H1 (cell line): ENCODE measurements around the gene PPP1R7. TPM values are rescaled to one million over a fixed set of nuclear protein-coding genes. Genes with fewer than 3 reads are reported as not detected.

Experiments
- CTCF ChIA-PET: fragments of 300-600 bp; sonication (Branson Sonifier 250); formaldehyde crosslinking; loops from one replicate; lab custom pipeline; 2021; ENCODE audit not compliant: partially characterized antibody; lab: Charles Lee
- POLR2A ChIA-PET: fragments of 300-600 bp; sonication (Branson Sonifier 250); formaldehyde crosslinking; loops from one replicate; lab custom pipeline; 2021; ENCODE audit warnings: inconsistent platforms; ENCODE audit not compliant: partially characterized antibody; lab: Charles Lee
- DNase-seq, 2 experiments: peaks; one replicate each; pipeline versions ENCODE4 v3.0.0 to v3.0.0-alpha.2; 2010 to 2022; ENCODE audit warnings: low spot score in 2 of 2, low read depth in 1 of 2, mixed read lengths in 1 of 2
- FAIRE-seq: peaks from 2 replicates; lab custom pipeline; 2011; peaks lifted over from hg19 to GRCh38; lab: Jason Lieb, UNC
- H2AFZ ChIP-seq: 2 replicates; pipeline ENCODE4 v1.8.1; 2012; ENCODE audit warnings: low read length, inconsistent platforms
- H2AK5ac ChIP-seq: 2 replicates; pipeline ENCODE4 v1.6.1; 2013; ENCODE audit warnings: low read depth, low read length
- H2BK120ac ChIP-seq: replicated peaks from 2 replicates; pipeline ENCODE3; 2013; ENCODE audit warnings: low read depth, low read length, inconsistent platforms
- H2BK12ac ChIP-seq: 2 replicates; pipeline ENCODE4 v1.6.1; 2013; ENCODE audit warnings: low read depth, low read length
- H2BK15ac ChIP-seq: 2 replicates; pipeline ENCODE4 v1.6.1; 2013; ENCODE audit warnings: low read length
- H2BK20ac ChIP-seq: 2 replicates; pipeline ENCODE4 v1.6.1; 2013; ENCODE audit warnings: low read length
- H2BK5ac ChIP-seq: 2 replicates; pipeline ENCODE4 v1.6.1; 2013; ENCODE audit warnings: low read depth, low read length
- H3K14ac ChIP-seq: 2 replicates; pipeline ENCODE4 v1.6.1; 2013; ENCODE audit warnings: inconsistent platforms; ENCODE audit not compliant: insufficient read length
- H3K18ac ChIP-seq: 2 replicates; pipeline ENCODE4 v1.6.1; 2013; ENCODE audit warnings: low read length; ENCODE audit errors: extremely low read depth
- H3K23ac ChIP-seq: 2 replicates; pipeline ENCODE4 v1.6.1; 2013; ENCODE audit warnings: inconsistent platforms; ENCODE audit not compliant: insufficient read length
- H3K23me2 ChIP-seq: 2 replicates; pipeline ENCODE4 v1.6.1; 2013; ENCODE audit warnings: low read depth, low read length
- H3K27ac ChIP-seq: 2 replicates; pipeline ENCODE4 v1.6.1; 2011; ENCODE audit warnings: low read depth, low read length, inconsistent platforms
- H3K27me3 ChIP-seq, 4 experiments: replicated peaks in 1 of 4; 1 replicate in 1 of 4; 2 replicates in 3 of 4; pipeline versions ENCODE4 v1.6.1 to v1.8.1; 2011 to 2013; ENCODE audit warnings: low read length in 3 of 4, mild to moderate bottlenecking in 3 of 4, inconsistent platforms in 2 of 4, mixed read lengths in 2 of 4, moderate library complexity in 1 of 4; ENCODE audit not compliant: control insufficient read depth in 3 of 4, insufficient read depth in 3 of 4; ENCODE audit errors: extremely low read depth in 1 of 4
- H3K36me3 ChIP-seq, 4 experiments: 2 replicates each; pipeline versions ENCODE4 v1.6.1 to v1.8.1; 2011 to 2013; ENCODE audit warnings: mild to moderate bottlenecking in 4 of 4, low read length in 3 of 4, moderate library complexity in 2 of 4, control low read depth in 1 of 4, inconsistent platforms in 1 of 4; ENCODE audit not compliant: insufficient read depth in 4 of 4, control insufficient read depth in 2 of 4
- H3K4ac ChIP-seq: replicated peaks from 2 replicates; pipeline ENCODE3; 2013; ENCODE audit warnings: low read length, low read depth, mixed read lengths, inconsistent platforms; ENCODE audit not compliant: insufficient read length
- H3K4me1 ChIP-seq, 4 experiments: replicated peaks in 1 of 4; 1 replicate in 1 of 4; 2 replicates in 3 of 4; pipeline versions ENCODE4 v1.6.1 to v1.8.1; 2011 to 2013; ENCODE audit warnings: low read length in 3 of 4, inconsistent platforms in 2 of 4, mixed read lengths in 1 of 4; ENCODE audit not compliant: insufficient read depth in 4 of 4, control insufficient read depth in 3 of 4
- H3K4me2 ChIP-seq, 2 experiments: 2 replicates each; pipeline versions ENCODE4 v1.6.1 to v1.8.1; 2011 to 2013; ENCODE audit warnings: low read depth in 2 of 2, low read length in 2 of 2, control low read depth in 1 of 2, inconsistent platforms in 1 of 2, mild to moderate bottlenecking in 1 of 2; ENCODE audit not compliant: insufficient read depth in 1 of 2
- H3K4me3 ChIP-seq, 4 experiments: fragments of 200-600, 300-600 bp in 1 of 4; sonication (generic), shearing (Covaris generic), sonication (Bioruptor Twin) in 1 of 4; 2 replicates each; pipeline versions ENCODE4 v1.5.1 to v1.8.1; 2011 to 2016; ENCODE audit warnings: low read length in 4 of 4, low read depth in 3 of 4, control low read depth in 2 of 4, inconsistent platforms in 2 of 4, mild to moderate bottlenecking in 2 of 4, mixed read lengths in 1 of 4, moderate library complexity in 1 of 4; ENCODE audit not compliant: insufficient read depth in 2 of 4; ENCODE audit errors: extremely low read depth in 1 of 4
- H3K56ac ChIP-seq: replicated peaks from 2 replicates; pipeline ENCODE3; 2013; ENCODE audit warnings: low read depth, mild to moderate bottlenecking, mixed read lengths, low read length, inconsistent platforms; ENCODE audit not compliant: insufficient read length
- H3K79me1 ChIP-seq: 2 replicates; pipeline ENCODE4 v1.6.1; 2013; ENCODE audit warnings: low read depth, low read length, control low read depth
- H3K79me2 ChIP-seq, 2 experiments: 2 replicates each; pipeline versions ENCODE4 v1.6.1 to v1.8.1; 2012 to 2013; ENCODE audit warnings: low read length in 2 of 2, mild to moderate bottlenecking in 2 of 2, inconsistent platforms in 1 of 2; ENCODE audit not compliant: insufficient read depth in 2 of 2, control insufficient read depth in 1 of 2
- H3K9ac ChIP-seq, 4 experiments: replicated peaks in 1 of 4; 1 replicate in 1 of 4; 2 replicates in 3 of 4; pipeline versions ENCODE4 v1.6.1 to v1.8.1; 2011 to 2013; ENCODE audit warnings: low read depth in 3 of 4, low read length in 3 of 4, control low read depth in 2 of 4, mild to moderate bottlenecking in 2 of 4, moderate library complexity in 2 of 4, inconsistent platforms in 1 of 4; ENCODE audit errors: extremely low read depth in 1 of 4
- H3K9me3 ChIP-seq, 2 experiments: 2 replicates each; pipeline versions ENCODE4 v1.6.1 to v1.8.1; 2012 to 2013; ENCODE audit warnings: mild to moderate bottlenecking in 2 of 2, moderate library complexity in 2 of 2, control low read depth in 1 of 2, inconsistent platforms in 1 of 2, low read depth in 1 of 2, low read length in 1 of 2, mixed read lengths in 1 of 2; ENCODE audit not compliant: insufficient read depth in 2 of 2
- H4K20me1 ChIP-seq, 2 experiments: replicated peaks in 1 of 2; 2 replicates each; pipeline versions ENCODE3 to v1.8.1; 2011 to 2013; ENCODE audit warnings: inconsistent platforms in 2 of 2, low read length in 2 of 2, mild to moderate bottlenecking in 1 of 2; ENCODE audit not compliant: insufficient read depth in 2 of 2, control insufficient read depth in 1 of 2
- H4K5ac ChIP-seq: 2 replicates; pipeline ENCODE4 v1.6.1; 2013; ENCODE audit warnings: low read length, low read depth, mixed read lengths, inconsistent platforms; ENCODE audit not compliant: insufficient read length
- H4K8ac ChIP-seq: 2 replicates; pipeline ENCODE4 v1.8.0; 2013; ENCODE audit warnings: mild to moderate bottlenecking, moderate library complexity, low read length, inconsistent platforms; ENCODE audit not compliant: insufficient read depth; ENCODE audit errors: extremely low read depth
- H4K91ac ChIP-seq: replicated peaks from 2 replicates; pipeline ENCODE3; 2013; ENCODE audit warnings: low read length, mixed read lengths, inconsistent platforms; ENCODE audit not compliant: insufficient read length
- CHD1 ChIP-seq: IDR thresholded peaks from 2 replicates; pipeline ENCODE4 v1.6.1; 2012; ENCODE audit warnings: low read depth, low read length, improper control_type of control experiment
- EGR1 ChIP-seq: IDR thresholded peaks from 2 replicates; pipeline ENCODE4 v1.6.1; 2011; ENCODE audit warnings: low read depth, low read length, borderline replicate concordance
- KDM1A ChIP-seq: fragments of 200-600, 300-600 bp; sonication (generic); IDR thresholded peaks from 2 replicates; pipeline ENCODE4 v1.7.1; 2016; ENCODE audit warnings: mild to moderate bottlenecking, low read length, borderline replicate concordance
- KDM5A ChIP-seq: fragments of 200-600 bp; IDR thresholded peaks from 2 replicates; pipeline ENCODE4 v1.7.1; 2012; ENCODE audit warnings: mild to moderate bottlenecking, low read length, inconsistent platforms, mixed read lengths
- RAD21 ChIP-seq, 2 experiments: IDR thresholded peaks in 1 of 2; conservative IDR thresholded peaks in 1 of 2; 2 replicates each; pipeline ENCODE4 v1.6.1; 2011; ENCODE audit warnings: low read depth in 2 of 2, low read length in 2 of 2, improper control_type of control experiment in 1 of 2, inconsistent platforms in 1 of 2, mild to moderate bottlenecking in 1 of 2, moderate library complexity in 1 of 2
- RFX5 ChIP-seq: IDR thresholded peaks from 2 replicates; pipeline ENCODE4 v1.6.1; 2011; ENCODE audit warnings: low read depth, low read length, improper control_type of control experiment, borderline replicate concordance
- SIRT6 ChIP-seq: IDR thresholded peaks from one replicate; pipeline ENCODE4 v1.7.1; 2012; ENCODE audit warnings: low read length, inconsistent platforms
- TAF1 ChIP-seq: IDR thresholded peaks from 2 replicates; pipeline ENCODE4 v1.6.1; 2011; ENCODE audit warnings: mild to moderate bottlenecking, low read depth, low read length
- WGBS, 2 experiments: shearing (Covaris generic) in 1 of 2; methylation state at CpG; one replicate each; pipeline versions ENCODE4 v1.1.6 to v1.1.7; 2013 to 2015; ENCODE audit warnings: low lambda C conversion rate in 2 of 2, mixed read lengths in 2 of 2, inconsistent platforms in 1 of 2, low coverage in 1 of 2, missing lambda C conversion rate in 1 of 2; ENCODE audit not compliant: insufficient replicate concordance in 2 of 2, insufficient coverage in 1 of 2, insufficient read length in 1 of 2; ENCODE audit errors: extremely low coverage in 1 of 2, missing lambda C conversion rate in 1 of 2; 5-methylcytosine and 5-hydroxymethylcytosine counted together
- polyA plus RNA-seq, 7 experiments: library from polyadenylated mRNA; depleted of rRNA in 3 of 7; stranded (reverse) in 5 of 7; unstranded in 2 of 7; fragments of >200 nt in 5 of 7; fragments of 200-250 nt in 2 of 7; gene quantifications; 1 replicate in 5 of 7; 2 replicates in 1 of 7; 4 replicates in 1 of 7; pipeline versions ENCODE4 v1.2.1 to v1.2.3, GENCODE V29; 2011 to 2013; ENCODE audit warnings: missing spikeins in 2 of 7, mixed read lengths in 2 of 7
- total RNA-seq: library from RNA; stranded (reverse); fragmentation: NEBNext Ultra II Directional; extraction: Animal tissue kit (Norgen Biotek cat#: 25700); gene quantifications from 2 replicates; pipeline ENCODE4 v1.2.1, GENCODE V29; 2021

The PPP1R7 gene
- total and polyA plus RNA-seq, 2 of the 8 experiments (the other 6 are each of a cell fraction or from before 2014, with no cell fraction given): 22.2 to 64.0 TPM

- H4K20me1 ChIP-seq: peaks cover 0 to 19% of the 10 kb centered on the region in 2 experiments
- H3K36me3 ChIP-seq: peaks cover 6 to 28% (median 16%) of the 10 kb centered on the region in 4 experiments; a peak in 7 of 8 replicates
- no peak overlapping the region for H2BK20ac ChIP-seq
- WGBS, 2 experiments: 91% methylated on average over 10 of the region's 10 CpGs; no CpG with 5 or more reads in 1 of the 2 experiments
- no peaks in the 10 kb centered on the region for H3K9me3 ChIP-seq
- DNase-seq (no peak), FAIRE-seq (no peak)
- H3K4ac ChIP-seq: no peak overlapping the region
- ChIA-PET POLR2A (interaction anchor here (0.6 to 1.1 kb wide), 2 partner anchors 14 to 17 kb away, joined by 3 read pairs; no protein-coding TSS in a partner anchor), CTCF (interaction anchor here (1.5 kb wide), 1 partner anchor 9 kb away, joined by 4 read pairs; the partner anchor contains the start of gene PASK)
- H3K23ac ChIP-seq: no peak overlapping the region
- H4K8ac ChIP-seq: peak overlapping the region; percentile 25; the same call in 1 of the 2 replicates
- H2BK15ac ChIP-seq: no peak overlapping the region
- H2BK5ac ChIP-seq: no peak overlapping the region
- H3K27me3 ChIP-seq: no peaks in the 10 kb centered on the region; a peak in 1 of 7 replicates
- H3K4me1 ChIP-seq: no peaks in the 10 kb centered on the region
- H3K79me1 ChIP-seq: peaks cover 8% of the 10 kb centered on the region
- TF ChIP-seq TAF1 (no peak), RFX5 (no peak), CHD1 (no peak), EGR1 (no peak), SIRT6 (no peak), KDM1A (no peak), KDM5A (no peak), RAD21 (IDR thresholded peaks at IDR 0.05 in 1 of 2, conservative IDR thresholded peaks at IDR 0.05 in 1 of 2; ENCODE audit: low read depth in 2 of 2, low read length in 2 of 2) (no peak)
- no peak overlapping the region for H3K9ac ChIP-seq
- H3K4me2 ChIP-seq: no peak overlapping the region
- no peak overlapping the region for H4K91ac ChIP-seq
- no peak overlapping the region for H2AK5ac ChIP-seq
- no peak overlapping the region for H2AFZ ChIP-seq
- peaks cover 4 to 9% of the 10 kb centered on the region in 2 experiments; a peak in 2 of 4 replicates for H3K79me2 ChIP-seq
- H3K23me2 ChIP-seq: 0 out of 2 replicates have a peak, but pooled peaks cover 3% of the 10 kb centered on the region
- H3K4me3 ChIP-seq: no peak overlapping the region
- no peak overlapping the region for H4K5ac ChIP-seq
- no peak overlapping the region for H3K18ac ChIP-seq
- no peak overlapping the region for H2BK120ac ChIP-seq
- no peak overlapping the region for H2BK12ac ChIP-seq
- H3K27ac ChIP-seq: no peak overlapping the region
- no peak overlapping the region for H3K56ac ChIP-seq
- H3K14ac ChIP-seq: no peak overlapping the region
Observed at GRCh38 chr2:241140445-241140840, 9.8 kb upstream of the PPP1R7 start.
